GM19328 (cell line): Measurements from ENCODE around the gene PCDHA6.
"Not testable (repeated sequence)": the region's sequence is repeated elsewhere in the genome, so short reads cannot be mapped to it uniquely, and the experiment has no call there.

Source experiments
- ATAC-seq: cut with Tn5 transposase; IDR thresholded peaks from one replicate; pipeline ENCODE4 v1.9.1; 2021; ENCODE audit warnings: mild to moderate bottlenecking, moderate library complexity; ENCODE audit not compliant: unreplicated experiment

PCDHA6 gene, protein sequence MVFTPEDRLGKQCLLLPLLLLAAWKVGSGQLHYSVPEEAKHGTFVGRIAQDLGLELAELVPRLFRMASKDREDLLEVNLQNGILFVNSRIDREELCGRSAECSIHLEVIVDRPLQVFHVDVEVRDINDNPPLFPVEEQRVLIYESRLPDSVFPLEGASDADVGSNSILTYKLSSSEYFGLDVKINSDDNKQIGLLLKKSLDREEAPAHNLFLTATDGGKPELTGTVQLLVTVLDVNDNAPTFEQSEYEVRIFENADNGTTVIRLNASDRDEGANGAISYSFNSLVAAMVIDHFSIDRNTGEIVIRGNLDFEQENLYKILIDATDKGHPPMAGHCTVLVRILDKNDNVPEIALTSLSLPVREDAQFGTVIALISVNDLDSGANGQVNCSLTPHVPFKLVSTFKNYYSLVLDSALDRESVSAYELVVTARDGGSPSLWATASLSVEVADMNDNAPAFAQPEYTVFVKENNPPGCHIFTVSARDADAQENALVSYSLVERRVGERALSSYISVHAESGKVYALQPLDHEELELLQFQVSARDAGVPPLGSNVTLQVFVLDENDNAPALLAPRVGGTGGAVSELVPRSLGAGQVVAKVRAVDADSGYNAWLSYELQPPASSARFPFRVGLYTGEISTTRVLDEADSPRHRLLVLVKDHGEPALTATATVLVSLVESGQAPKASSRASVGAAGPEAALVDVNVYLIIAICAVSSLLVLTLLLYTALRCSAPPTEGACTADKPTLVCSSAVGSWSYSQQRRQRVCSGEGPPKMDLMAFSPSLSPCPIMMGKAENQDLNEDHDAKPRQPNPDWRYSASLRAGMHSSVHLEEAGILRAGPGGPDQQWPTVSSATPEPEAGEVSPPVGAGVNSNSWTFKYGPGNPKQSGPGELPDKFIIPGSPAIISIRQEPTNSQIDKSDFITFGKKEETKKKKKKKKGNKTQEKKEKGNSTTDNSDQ

DNA sequence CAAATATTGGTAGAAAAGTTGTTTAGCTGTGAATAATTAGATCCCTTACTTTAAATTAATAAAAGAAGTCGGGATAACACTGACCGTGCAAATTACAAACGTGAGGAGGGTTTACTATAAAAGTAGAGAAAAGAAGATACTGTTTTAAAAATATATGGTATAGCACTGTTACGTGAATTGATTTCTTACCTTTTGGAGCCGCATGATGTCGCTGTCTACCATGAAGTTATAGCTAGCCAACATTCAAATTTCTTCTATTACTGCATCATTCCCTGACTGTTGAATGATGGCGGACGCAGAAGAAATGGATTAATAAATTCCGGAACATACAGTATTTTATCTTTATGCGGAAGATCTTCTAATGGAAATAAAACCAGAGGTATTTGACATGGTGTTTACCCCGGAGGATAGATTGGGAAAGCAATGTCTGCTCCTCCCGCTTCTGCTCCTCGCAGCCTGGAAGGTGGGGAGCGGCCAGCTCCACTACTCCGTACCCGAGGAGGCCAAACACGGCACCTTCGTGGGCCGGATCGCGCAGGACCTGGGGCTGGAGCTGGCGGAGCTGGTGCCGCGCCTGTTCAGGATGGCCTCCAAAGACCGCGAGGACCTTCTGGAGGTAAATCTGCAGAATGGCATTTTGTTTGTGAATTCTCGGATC, at the start of gene PCDHA6:
PCDHA6 (plus strand) TSS at position 257 of the 658 bp plus-strand sequence; CDS start at position 389, 132 bp downstream.
- ATAC-seq, result no peak

DNA sequence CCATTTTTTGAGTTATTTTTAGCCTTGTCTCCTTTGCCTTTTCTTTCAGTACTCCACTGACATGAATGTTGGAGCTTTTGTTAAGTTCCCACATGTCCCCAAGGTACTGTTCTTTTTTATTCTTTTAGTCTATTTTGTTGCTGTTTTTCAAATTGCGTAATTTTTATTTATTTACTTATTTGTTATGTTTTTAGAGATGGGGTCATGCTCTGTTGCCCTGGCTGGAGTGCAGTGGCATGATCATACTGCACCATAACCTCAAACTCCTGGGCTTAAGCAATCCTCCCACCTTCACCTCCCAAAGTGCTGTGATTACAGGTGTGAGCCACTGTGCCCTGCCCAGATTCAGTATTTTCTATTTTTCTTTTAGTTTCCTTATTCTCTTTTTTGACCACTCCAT, 47.2 kb upstream of the PCDHA6 start:
- ATAC-seq, result no peak

DNA sequence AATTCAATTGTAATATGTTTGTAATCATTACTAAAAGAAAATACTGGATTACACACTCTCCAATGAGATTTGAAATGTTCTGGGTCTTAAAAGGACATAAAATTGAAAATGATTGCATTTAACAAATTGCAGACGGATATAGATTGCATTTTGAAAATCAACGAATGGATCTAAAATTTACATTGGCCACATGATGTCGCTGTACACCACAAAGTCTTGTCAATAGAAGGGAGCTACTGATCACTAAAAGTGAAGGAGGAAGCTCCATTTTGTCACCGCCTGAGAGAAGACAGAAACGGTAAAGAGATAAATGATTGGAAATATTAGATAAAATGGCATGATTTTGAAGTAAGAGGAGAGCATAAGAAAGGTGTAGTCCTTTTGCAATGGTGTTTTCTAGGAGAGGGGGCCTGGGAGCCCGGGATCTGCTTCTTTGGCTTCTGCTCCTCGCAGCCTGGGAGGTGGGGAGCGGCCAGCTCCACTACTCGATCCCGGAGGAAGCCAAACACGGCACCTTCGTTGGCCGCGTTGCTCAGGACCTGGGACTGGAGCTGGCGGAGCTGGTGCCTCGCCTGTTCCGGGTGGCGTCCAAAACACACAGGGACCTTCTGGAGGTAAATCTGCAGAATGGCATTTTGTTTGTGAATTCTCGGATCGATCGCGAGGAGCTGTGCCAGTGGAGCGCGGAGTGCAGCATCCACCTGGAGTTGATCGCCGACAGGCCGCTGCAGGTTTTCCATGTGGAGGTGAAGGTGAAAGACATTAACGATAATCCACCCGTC, 41.7 kb upstream of the PCDHA6 start, which contains the start of gene PCDHA1:
PCDHA1 (plus strand) TSS at position 236 of the 782 bp plus-strand sequence.
- no peak for ATAC-seq

DNA sequence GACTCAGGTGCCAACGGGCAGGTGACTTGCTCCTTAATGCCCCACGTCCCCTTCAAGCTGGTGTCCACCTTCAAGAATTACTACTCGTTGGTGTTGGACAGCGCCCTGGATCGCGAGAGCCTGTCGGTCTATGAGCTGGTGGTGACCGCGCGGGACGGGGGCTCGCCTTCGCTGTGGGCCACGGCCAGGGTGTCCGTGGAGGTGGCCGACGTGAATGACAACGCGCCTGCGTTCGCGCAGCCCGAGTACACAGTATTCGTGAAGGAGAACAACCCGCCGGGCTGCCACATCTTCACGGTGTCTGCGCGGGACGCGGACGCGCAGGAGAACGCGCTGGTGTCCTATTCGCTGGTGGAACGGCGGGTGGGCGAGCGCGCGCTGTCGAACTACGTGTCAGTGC, 40.3 kb upstream of the PCDHA6 start:
- not testable (repeated sequence) for ATAC-seq

DNA sequence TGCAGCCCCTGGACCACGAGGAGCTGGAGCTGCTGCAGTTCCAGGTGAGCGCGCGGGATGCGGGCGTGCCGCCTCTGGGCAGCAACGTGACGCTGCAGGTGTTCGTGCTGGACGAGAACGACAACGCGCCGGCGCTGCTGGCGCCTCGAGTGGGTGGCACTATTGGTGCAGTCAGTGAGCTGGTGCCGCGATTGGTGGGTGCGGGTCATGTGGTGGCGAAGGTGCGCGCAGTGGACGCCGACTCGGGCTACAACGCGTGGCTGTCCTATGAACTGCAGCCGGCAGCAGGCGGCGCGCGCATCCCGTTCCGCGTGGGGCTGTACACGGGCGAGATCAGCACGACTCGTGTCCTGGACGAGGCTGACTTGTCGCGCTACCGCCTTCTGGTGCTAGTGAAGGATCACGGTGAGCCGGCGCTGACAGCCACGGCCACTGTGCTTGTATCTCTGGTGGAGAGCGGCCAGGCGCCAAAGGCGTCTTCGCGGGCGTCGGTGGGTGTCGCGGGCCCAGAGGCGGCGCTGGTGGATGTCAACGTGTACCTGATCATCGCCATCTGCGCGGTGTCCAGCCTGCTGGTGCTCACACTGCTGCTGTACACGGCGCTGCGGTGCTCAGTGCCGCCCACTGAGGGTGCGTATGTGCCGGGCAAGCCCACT, 39.8 kb upstream of the PCDHA6 start:
- not testable (repeated sequence) for ATAC-seq

DNA sequence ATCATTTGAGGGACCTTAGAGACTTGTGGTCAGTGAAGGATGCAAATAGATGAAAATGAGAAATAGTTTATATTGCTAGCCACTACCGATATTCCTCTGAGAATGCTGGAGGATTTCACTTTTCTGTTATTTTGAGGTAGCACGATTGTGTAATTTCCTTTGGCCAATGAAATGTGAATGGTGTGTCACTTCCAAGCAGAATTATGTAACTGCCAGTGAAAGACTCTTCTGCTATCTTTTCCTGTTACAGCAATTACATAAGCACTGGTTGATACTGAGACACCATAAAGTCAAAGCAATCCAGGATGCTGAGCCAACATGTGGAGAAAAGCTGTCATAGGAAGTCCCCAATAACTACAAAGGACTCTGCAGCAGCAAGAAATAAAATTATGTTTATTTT, 36.7 kb upstream of the PCDHA6 start:
- ATAC-seq, result no peak

DNA sequence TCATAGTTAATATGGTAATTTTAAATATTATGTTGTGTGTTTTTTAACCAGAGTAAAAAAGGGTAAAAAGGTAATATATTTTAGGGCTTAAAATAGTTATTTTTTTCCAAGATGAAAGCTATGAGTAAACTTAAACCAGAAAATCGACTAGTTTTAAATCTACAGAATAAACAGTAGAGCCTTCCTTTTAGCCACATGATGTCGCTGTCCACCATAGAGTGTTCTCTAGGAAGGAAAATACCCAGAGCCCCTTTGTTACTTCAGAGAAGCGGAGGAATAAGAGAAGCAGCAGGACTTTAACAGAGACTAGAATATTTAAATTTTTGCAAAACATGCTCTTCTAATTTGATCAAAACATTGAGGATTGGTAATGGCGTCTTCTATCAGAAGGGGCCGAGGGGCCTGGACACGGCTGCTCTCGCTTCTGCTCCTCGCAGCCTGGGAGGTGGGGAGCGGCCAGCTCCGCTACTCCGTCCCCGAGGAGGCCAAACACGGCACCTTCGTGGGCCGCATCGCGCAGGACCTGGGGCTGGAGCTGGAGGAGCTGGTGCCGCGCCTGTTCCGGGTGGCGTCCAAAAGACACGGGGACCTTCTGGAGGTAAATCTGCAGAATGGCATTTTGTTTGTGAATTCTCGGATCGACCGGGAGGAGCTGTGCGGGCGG, 33.0 kb upstream of the PCDHA6 start, which contains the start of gene PCDHA2:
PCDHA2 (plus strand) TSS at position 258 of the 664 bp plus-strand sequence.
- no peak for ATAC-seq

DNA sequence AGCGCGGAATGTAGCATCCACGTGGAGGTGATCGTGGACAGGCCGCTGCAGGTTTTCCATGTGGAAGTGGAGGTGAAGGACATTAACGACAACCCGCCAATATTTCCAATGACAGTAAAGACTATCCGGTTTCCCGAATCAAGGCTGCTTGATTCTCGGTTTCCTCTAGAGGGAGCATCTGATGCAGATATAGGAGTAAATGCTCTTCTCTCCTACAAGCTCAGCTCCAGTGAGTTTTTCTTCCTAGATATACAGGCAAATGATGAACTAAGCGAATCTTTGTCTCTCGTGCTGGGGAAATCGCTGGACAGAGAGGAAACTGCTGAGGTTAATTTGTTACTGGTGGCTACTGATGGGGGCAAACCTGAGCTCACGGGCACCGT, 32.5 kb upstream of the PCDHA6 start:
- ATAC-seq, result no peak

DNA sequence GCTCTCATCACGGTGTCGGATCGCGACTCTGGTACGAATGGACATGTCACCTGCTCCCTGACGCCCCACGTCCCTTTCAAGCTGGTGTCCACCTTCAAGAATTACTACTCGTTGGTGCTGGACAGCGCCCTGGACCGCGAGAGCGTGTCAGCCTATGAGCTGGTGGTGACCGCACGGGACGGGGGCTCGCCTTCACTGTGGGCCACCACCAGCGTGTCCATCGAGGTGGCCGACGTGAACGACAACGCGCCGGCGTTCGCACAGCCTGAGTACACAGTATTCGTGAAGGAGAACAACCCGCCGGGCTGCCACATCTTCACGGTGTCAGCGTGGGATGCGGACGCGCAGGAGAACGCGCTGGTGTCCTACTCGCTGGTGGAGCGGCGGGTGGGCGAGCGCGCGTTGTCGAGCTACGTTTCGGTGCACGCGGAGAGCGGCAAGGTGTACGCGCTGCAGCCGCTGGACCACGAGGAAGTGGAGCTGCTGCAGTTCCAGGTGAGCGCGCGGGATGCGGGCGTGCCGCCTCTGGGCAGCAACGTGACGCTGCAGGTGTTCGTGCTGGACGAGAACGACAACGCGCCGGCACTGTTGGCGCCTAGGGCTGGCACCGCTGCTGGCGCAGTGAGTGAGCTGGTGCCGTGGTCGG, 31.6 kb upstream of the PCDHA6 start:
- not testable (repeated sequence) for ATAC-seq

DNA sequence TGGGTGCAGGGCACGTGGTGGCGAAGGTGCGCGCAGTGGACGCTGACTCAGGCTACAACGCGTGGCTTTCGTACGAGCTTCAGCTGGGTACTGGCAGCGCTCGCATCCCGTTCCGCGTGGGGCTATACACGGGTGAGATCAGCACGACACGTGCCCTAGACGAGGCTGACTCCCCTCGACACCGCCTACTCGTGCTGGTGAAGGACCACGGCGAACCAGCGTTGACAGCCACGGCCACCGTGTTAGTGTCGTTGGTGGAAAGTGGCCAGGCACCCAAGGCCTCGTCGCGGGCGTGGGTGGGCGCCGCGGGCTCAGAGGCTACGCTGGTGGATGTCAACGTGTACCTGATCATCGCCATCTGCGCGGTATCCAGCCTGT, 31.1 kb upstream of the PCDHA6 start:
- no peak for ATAC-seq

DNA sequence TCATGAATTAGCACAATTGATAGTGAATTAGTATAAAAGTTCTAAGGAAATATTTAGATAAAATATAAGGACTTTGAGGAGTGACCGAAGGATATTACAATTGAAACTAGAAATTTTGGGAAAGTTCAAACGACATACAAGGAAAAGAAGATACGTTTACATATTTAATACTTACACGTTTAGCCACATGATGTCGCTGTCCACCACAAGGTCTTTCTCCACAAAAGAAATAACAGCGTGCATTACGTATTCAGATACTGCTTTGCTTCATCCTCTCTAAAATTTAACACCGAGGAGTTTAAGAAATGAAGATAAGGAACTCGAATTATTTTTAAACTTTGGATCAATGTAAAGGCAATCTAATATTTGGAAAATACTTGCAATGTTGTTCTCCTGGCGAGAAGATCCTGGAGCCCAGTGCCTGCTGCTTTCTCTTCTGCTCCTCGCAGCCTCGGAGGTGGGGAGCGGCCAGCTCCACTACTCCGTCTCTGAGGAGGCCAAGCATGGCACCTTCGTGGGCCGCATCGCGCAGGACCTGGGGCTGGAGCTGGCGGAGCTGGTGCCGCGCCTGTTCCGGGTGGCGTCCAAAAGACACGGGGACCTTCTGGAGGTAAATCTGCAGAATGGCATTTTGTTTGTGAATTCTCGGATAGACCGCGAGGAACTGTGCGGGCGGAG, 26.8 kb upstream of the PCDHA6 start, which contains the start of gene PCDHA3:
PCDHA3 (plus strand) TSS at position 242 of the 678 bp plus-strand sequence.
- no peak for ATAC-seq

DNA sequence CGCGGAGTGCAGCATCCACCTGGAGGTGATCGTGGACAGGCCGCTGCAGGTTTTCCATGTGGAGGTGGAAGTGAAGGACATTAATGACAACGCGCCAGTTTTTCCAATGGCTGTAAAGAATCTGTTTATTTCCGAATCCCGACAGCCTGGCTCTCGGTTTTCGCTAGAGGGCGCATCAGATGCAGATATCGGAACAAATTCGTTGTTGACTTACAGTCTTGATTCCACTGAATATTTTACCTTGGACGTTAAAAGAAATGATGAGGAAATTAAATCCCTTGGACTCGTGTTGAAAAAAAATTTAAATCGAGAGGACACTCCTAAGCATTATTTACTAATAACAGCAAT, 26.3 kb upstream of the PCDHA6 start:
- ATAC-seq, result no peak

DNA sequence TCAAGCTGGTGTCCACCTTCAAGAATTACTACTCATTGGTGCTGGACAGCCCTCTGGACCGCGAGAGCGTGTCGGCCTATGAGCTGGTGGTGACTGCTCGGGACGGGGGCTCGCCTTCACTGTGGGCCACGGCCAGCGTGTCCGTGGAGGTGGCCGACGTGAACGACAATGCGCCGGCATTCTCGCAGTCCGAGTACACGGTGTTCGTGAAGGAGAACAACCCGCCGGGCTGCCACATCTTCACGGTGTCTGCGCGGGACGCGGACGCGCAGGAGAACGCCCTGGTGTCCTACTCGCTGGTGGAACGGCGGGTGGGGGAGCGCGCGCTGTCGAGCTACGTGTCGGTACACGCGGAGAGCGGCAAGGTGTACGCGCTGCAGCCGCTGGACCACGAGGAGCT, 25.4 kb upstream of the PCDHA6 start:
- ATAC-seq, result not testable (repeated sequence)

DNA sequence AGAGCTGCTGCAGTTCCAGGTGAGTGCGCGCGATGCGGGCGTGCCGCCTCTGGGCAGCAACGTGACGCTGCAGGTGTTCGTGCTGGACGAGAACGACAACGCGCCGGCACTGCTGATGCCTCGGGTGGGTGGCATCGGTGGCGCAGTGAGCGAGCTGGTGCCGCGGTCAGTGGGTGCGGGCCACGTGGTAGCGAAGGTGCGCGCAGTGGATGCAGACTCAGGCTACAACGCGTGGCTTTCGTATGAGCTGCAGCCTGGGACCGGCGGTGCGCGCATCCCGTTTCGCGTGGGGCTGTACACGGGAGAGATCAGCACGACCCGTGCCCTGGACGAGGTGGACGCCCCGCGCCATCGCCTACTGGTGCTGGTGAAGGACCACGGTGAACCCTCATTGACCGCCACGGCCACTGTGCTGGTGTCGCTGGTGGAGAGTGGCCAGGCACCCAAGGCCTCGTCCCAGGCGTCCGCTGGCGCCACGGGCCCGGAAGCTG, 24.9 kb upstream of the PCDHA6 start:
- no peak for ATAC-seq

DNA sequence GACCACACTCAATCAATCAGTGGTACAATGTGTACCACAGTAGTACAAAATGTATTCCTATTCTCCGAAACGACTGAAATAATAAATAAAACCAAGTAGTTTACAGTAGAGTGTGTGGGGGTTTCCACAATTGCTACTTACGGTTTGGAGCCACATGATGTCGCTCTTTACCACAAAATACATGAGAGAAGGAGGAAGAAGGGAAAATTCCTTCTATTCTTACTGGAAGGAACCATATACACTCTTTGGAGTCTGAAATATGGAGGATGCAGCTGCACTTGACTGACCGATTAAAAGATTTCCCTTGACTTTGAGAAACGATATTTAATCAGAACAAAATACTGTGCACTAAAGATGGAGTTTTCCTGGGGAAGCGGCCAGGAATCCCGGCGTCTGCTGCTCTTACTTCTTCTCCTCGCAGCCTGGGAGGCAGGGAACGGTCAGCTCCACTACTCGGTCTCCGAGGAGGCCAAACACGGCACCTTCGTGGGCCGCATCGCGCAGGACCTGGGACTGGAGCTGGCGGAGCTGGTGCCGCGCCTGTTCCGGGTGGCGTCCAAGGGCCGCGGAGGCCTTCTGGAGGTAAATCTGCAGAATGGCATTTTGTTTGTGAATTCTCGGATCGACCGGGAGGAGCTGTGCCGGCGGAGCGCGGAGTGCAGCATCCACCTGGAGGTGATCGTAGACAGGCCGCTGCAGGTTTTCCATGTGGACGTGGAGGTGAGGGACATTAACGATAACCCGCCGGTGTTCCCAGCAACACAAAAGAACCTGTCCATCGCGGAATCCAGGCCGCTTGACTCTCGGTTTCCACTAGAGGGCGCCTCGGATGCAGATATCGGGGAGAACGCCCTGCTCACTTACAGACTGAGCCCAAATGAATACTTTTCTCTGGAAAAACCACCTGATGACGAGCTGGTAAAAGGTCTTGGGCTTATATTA, 20.7 kb upstream of the PCDHA6 start, which contains the start of gene PCDHA4:
PCDHA4 (plus strand) TSS at position 235 of the 942 bp plus-strand sequence.
- ATAC-seq, result no peak

DNA sequence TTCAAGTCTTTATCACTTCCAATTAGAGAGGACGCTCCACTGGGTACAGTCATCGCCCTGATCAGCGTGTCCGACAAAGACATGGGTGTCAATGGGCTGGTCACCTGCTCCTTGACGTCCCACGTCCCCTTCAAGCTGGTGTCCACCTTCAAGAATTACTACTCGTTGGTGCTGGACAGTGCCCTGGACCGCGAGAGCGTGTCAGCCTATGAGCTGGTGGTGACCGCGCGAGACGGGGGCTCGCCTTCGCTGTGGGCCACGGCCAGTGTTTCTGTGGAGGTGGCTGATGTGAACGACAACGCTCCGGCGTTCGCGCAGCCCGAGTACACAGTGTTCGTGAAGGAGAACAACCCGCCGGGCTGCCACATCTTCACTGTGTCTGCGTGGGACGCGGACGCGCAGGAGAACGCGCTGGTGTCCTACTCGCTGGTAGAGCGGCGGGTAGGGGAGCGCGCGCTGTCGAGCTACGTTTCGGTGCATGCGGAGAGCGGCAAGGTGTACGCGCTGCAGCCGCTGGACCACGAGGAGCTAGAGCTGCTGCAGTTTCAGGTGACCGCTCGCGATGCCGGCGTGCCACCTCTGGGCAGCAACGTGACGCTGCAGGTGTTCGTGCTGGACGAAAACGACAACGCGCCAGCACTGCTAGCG, 19.4 kb upstream of the PCDHA6 start:
- ATAC-seq, result not testable (repeated sequence)
